GM18526 (cell line): Measurements from ENCODE around the gene TLE1.

Experiments used
- POLR2A ChIP-seq: IDR thresholded peaks from 3 replicates; pipeline ENCODE4 v1.6.1; 2011; ENCODE audit not compliant: insufficient read length; ENCODE audit errors: extremely low read depth

TLE1 gene

DNA sequence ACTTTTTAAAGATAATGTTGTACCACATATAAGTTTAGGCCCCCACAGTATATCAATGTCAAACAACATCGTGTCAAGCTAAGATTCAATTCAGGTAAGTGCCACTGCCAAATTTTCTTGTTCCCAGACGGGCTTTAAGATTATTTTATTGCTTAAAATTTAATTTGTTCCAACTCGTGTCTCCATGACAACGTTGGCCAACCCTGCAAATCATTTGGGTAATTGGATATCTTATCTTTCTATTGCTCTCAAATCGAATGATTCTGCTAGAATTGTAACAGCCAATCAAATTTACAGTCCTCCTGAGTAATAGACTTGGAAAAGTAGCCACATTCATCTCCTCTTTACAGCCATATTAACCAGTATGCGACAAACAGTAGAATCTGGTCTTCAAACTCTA is 19.5 kb downstream of the TLE1 start:
- TF ChIP-seq POLR2A: no peak

DNA sequence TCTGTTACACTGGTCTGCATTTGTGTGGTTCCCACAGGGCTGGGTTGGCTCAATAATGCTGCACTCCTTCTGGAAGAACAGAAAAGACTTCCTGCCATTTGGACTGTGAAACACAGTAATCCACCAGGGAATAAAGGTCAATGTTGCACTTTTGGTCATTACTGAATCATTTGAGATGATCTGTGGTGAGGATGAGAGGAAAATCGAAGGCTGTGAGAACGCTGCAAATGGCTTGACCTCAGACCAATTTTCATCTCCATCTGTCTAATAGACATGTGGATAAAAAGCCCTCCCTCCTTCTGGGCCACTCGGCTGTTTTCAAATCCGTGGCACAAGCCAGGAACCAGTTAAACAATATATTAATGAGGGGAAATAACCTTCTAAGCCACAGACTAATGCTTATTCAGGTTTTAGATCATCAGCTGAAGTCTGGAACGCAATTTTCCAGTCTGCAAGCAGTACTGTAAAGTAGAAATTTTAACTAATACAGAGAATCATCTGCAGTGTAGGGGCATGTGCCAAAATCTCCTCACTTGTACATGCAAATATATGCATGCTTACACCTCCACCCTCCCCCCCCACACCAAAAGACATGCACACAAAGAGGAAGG is 20.2 kb downstream of the TLE1 start:
- TF ChIP-seq POLR2A: no peak

DNA sequence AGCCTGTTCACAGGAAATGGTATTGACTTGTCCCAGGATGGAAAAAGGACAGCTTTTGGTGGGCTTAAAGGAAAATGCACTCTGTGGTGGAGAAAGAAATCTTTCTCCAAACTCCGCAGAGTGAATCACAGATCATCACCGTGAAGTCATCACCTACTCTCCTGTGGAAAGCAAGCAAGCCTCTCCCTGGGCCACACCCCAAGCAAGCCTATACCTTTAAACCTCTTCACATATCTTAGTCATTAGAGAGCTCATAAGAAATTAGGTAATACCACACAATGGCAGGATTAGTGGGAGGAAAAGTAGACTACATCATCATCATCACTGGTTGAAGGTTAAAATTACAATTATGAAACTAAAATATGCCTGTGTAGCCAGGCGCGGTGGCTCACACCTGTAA is 23.2 kb downstream of the TLE1 start:
- TF ChIP-seq POLR2A: no peak

DNA sequence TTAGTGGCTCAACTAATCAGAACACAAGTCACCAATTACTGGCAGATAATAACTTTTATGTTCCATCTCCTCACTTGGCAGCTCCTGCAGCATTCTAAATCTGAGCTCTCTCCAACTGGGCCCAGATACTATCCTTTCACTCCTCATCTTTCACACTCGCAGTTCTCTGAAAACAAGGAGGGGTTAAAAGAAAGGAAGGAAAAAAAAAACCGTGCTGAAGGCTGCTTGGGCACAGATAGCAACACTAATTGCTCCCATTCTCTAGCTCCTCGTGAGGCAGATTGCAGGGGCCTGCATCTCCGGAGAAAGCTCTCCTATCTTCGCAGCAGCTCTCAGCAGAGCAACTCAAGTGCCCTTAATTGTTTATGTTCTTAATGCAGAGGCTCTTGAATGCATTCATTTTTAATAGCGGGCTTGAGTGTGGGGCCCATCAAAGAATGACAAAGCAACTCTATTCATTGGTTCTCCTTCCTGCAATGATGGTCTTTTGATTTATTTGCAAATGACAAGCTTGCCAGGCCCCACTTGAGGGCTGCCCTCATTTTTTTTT is 23.9 kb downstream of the TLE1 start:
- no peak for TF ChIP-seq POLR2A

DNA sequence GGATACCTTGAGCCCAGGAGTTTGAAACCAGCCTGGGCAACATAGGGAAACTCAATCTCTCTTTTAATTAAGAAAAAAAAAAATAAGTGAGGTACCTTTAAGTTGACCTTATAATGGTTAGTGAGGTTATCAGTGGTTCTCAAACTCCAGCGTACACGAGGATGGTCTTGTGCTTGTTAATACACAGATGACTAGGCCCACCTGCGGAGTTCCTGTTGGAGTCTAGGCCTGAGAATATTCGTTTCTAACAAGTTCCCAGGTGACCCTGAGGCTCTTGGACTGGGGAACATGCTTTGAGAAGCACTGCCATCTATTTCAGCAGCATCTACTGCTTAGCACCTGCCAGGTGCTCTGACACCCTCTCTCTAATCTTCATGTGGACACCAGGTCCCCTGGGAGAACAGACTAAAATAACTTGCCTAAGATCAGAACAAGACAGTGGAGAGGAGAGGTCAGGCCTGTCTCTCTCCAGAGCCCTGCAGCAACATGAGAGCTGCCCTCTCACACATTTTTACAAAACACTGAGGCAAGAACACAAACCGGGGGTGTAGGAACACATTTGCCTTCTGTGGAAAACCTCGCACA is 24.6 kb downstream of the TLE1 start:
- TF ChIP-seq POLR2A: no peak

DNA sequence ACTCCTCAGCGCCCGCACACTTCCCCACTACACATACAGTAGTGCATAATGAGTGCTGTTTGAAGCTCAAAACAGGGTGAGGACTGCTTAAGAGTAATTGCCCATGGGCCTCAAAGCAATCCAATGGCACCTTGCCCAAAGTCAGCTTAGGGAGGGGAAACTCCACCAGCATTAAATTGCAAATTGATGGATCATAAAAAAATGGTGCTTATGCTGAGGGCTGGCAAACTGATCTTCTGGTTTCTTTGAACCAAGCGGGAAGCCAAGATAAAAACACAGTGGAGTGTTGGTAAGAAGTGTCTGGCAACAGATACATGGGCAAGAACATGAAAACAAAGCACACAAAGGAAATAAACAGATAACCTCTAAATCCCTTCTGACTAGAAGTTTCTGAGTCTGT is 28.0 kb downstream of the TLE1 start:
- no peak for TF ChIP-seq POLR2A

DNA sequence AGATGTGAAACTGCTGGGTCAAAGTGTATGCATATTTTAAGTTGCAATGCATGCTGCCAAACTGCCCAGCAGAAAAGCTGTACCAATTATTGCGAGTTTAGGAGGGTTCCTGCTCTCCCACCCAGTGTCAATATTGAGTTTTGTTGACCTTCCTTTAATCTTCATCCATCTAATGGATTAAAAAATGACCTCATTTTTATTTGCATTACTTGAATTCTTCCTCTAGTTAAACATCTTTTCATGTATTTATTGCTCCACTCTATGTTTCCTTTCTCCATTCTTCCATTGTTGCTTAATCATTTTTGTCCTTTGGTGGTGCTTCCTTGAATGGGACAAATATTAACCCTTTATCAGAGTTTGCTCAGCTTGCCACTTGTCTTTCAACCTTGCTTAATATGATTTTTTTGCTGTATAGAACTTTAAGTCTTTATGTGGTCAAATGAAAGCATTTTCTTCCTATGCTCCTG is 32.4 kb downstream of the TLE1 start:
- no peak for TF ChIP-seq POLR2A

DNA sequence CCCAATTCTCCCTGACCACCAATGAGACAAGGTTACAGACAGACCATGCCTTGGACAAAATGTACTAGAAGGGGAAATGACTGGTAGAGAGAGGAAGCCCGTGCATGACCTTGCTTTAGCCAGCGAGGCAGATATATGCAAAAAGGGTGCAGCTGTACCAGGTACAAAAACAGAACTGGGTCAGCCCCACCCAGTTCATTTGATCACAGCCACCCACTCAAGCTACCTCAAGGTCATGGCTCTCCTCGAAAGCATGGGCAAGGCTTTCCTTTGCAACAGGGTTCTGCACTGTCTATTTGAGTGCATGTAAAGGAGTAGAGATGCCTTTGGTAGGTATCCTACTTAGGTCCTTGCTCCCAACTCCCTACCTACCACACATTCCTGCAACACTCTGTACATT is 33.3 kb downstream of the TLE1 start:
- TF ChIP-seq POLR2A: no peak

DNA sequence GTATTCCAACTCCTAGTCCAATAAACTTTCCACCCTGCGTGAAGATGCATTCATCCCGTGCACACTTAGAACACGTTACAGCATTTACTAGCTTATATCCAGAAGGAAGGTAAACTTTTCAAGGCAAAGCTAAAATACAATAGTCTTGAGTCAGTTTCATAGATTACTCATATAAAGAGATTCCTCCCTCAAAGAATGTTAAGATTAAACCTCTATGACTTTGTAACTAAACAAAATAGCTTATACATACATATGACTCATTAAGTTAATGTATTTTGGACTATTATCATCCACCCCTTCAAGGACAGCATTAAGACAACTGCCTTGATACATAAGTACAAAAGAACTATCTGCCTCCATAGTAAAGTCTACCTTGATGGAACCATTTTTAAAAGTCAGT is 36.1 kb downstream of the TLE1 start:
- no peak for TF ChIP-seq POLR2A

DNA sequence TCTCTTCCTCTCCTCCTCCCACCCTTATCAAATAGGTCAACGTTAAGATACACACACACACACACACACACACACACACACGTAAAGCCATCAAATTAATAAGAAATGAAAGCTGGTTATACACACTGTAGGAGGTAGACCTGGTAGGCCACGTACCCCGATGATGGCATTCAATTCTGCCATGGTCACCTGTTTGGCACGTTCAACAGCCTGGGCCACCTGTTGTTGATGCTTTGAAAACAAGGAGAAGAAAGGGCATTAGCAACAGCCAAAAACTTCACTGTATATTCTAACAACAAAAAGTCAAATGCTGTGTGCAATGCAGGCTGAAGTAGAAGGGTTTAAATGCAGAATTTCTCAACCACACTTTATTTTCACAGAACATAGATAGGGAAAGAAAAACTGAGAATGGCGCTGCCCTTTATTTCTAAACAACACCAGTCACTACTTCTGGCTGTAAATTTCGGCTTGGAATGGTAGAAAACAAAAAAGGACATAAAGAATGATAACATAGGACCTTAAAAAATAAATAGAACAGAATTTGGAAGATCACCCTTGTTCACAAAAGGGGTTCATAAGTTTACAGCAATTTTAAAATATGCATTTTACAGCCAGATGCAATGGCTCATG is 37.2 kb downstream of the TLE1 start:
- TF ChIP-seq POLR2A: no peak

DNA sequence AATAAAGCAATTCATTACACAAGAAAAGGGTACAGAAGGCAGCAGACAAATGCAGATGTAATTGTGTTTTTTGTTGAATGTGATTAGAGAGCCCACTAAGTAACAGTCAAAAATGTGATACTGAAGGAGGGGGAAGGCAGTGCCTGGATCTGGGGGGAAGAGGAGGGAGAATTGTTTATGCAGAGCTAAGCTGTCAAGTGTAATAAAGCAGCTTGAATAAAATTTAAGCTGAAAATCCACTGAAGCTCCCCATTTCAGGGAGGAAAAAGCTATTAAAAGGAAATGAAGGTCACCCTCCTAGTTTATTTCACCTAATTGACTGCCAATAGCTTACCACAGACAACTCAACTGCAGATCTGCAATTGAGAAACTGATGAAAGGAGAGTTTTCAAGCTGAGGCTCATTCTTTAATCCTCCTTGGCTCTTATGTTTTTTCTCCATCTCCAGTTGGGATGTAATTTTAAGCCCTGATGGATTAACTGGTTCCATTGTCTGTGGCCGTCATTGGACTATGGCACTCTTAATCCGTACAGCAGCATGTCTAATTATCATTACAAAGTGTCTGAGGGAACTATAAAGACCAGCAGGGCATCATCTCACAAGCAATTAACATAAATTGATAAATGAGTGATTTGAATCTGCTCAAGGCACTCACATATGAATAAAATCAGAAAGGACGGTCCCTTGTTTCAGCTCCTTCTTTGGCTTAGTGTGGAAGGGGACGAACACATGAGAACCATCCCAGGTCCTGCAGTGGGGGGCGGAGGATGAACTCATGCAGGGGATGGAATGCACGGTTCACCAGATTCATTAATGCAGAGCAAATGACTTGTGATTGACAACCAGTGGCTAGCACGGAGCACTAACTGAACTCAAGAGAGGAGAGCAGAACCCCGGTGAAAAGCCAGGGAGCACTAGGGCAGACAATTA is 38.5 kb downstream of the TLE1 start:
- TF ChIP-seq POLR2A: no peak

DNA sequence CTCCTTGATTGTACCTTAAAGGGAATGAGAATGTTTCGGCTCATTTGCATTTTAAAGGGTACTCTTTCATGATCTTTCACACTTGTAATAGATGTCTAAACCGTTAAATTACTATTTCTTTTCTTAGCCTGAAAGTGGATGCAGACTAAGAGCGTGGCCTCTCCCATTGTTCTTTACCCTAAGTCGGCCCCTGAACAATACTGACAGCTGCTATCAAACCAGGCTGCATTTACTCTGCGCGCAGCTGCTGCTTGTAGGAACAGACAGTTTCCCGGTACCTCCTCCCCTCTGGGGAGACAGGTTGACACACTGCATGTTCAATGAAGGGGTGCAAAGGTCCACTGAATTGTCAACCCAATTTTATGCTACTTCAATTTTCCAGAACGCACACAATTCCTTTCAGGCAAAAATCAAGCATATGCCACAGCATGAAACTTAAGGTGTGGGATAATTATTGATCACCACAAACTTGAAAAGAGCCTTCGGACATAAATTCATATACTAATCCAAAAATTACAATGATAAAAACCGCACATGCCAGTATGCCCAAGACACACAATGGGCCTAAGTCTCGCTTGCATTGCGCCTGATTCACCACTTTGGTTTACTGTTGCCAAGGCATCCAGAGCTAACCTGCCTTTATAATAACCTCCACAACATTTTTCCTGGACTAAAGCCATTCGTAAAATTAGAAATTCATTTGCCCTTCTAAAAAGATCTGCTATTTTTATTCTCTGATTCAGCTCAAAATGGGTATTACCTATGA is 39.7 kb downstream of the TLE1 start:
- TF ChIP-seq POLR2A: no peak

DNA sequence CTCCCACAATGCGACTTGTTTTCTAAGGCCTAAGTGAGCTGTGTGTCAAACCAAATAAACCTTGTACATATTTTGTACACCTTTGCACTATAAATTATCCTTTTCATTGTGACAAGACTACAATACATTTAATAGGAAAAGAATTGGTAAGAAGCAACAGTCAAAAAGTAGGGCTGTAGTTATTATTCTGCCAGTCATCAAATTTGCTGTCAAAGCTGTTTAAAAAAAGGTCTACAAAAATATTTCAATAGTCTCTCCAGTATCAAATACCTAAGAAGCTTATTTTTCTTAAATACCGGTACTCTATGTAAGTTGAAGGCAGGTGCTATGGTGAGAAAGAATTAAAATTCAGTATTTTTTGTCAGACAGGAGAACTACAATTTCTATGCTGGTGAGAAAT is 40.5 kb downstream of the TLE1 start:
- no peak for TF ChIP-seq POLR2A

DNA sequence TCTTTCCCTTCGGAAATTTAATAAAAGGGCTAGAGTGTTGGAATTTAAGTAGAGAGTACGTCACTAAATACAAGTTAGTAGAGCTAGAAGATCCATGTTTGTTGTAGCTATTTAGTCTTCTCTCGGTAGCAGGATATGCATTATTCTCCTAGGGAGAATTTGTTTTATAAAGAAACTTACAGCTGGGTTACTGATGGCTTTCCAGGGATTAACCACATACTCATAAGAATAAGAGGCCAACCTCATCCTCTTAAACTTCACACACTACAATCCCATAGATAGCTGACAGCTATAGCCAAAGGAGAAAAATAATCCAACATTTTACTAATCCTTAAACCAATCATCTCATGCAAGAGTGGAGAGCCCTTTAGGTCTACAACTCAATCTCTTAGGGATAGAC is 43.0 kb downstream of the TLE1 start:
- TF ChIP-seq POLR2A: no peak

DNA sequence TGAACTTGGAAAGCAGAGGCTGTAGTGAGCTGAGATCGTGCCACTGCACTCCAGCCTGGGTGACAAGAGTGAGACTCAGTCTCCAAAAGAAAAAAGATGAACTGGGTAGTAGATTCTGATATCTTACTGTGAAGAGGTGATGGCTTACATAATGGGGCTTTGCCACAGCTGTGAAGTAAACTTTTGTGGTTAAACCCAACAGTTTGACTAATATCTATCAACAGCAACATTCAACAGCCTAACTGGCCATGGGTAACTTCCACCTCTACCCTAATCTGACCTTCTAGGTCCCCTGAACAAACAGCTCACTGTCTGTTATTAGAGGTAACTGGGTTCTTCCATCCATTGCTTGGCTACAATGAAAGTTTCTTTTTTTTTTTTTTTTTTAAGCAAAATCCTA is 52.1 kb downstream of the TLE1 start:
- no peak for TF ChIP-seq POLR2A

DNA sequence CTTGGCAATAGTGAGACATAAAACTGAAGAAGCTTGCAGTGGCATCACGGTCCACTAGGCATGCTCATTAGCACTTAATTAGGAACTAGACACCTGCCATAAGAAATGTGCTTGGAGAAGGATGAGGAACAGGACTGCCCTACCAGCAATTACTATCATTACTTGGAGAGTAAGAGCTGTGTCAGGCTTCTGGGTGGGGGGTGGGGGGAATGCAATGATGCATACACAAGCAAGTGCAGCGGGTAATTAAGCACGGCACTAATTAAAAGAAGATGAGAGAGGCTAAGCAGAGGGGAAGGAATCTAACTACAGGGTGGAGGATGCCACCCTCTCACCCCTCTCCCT is 53.1 kb downstream of the TLE1 start:
- TF ChIP-seq POLR2A: no peak
